Lung (tissue), 16 donors: ENCODE results near the gene CCDC34. TPM values are rescaled to one million over a fixed set of nuclear protein-coding genes. Genes with fewer than 3 reads are reported as not detected.

ENCODE experiments used
- ATAC-seq: fragments of 200-7000 bp; cut with Tn5 transposase; one replicate; pipeline ENCODE4 v1.9.1; 2020; ENCODE audit warnings: moderate number of reproducible peaks; ENCODE audit not compliant: insufficient read depth, low FRiP score
- DNase-seq, 3 donors: peaks; one replicate each; pipeline ENCODE4 v3.0.0-alpha.2; 2013 to 2017
- H3K27ac ChIP-seq, 2 donors: one replicate each; pipeline ENCODE4 v1.5.1; 2013; ENCODE audit warnings: mild to moderate bottlenecking in 2 of 2, moderate library complexity in 2 of 2, control low read depth in 1 of 2, inconsistent platforms in 1 of 2, low read depth in 1 of 2, low read length in 1 of 2
- H3K27me3 ChIP-seq, 3 donors: one replicate each; pipeline ENCODE4 v1.5.1; 2013; ENCODE audit warnings: low read length in 2 of 3; ENCODE audit not compliant: control insufficient read depth in 3 of 3, insufficient read depth in 3 of 3
- H3K36me3 ChIP-seq, 4 donors: one replicate each; pipeline ENCODE4 v1.5.1; 2013; ENCODE audit warnings: low read length in 4 of 4, mild to moderate bottlenecking in 1 of 4, moderate library complexity in 1 of 4; ENCODE audit not compliant: control insufficient read depth in 4 of 4, insufficient read depth in 4 of 4
- H3K4me1 ChIP-seq, 5 donors: one replicate each; pipeline ENCODE4 v1.5.1; 2013; ENCODE audit warnings: low read length in 5 of 5, mild to moderate bottlenecking in 2 of 5, moderate library complexity in 1 of 5; ENCODE audit not compliant: control insufficient read depth in 5 of 5, insufficient read depth in 5 of 5
- H3K4me3 ChIP-seq: one replicate; pipeline ENCODE4 v1.5.1; 2013; ENCODE audit warnings: mild to moderate bottlenecking, control low read depth, moderate library complexity
- H3K9ac ChIP-seq, 2 donors: one replicate each; pipeline ENCODE4 v1.5.1; 2013; ENCODE audit warnings: low read length in 2 of 2, control low read depth in 1 of 2; ENCODE audit not compliant: insufficient read depth in 1 of 2
- H3K9me3 ChIP-seq, 4 donors: one replicate each; pipeline ENCODE4 v1.5.1; 2013; ENCODE audit warnings: low read length in 3 of 4, mild to moderate bottlenecking in 1 of 4, moderate library complexity in 1 of 4; ENCODE audit not compliant: control insufficient read depth in 4 of 4, insufficient read depth in 3 of 4
- WGBS, 2 donors: extraction: QIAGEN DNeasy Blood & Tissue Kit; methylation state at CpG; one replicate each; pipeline ENCODE4 v1.1.7; 2013; 5-methylcytosine and 5-hydroxymethylcytosine counted together
- long read RNA-seq, 5 donors: transcript quantifications; one replicate each; lab custom pipeline, GENCODE V29; 2026
- polyA plus RNA-seq, 2 donors: library from polyadenylated mRNA; stranded (reverse); fragments of 200-250 nt; gene quantifications; one replicate each; pipeline ENCODE4 v1.2.1, GENCODE V29; 2013
- total RNA-seq, 2 donors: library from RNA; depleted of rRNA in 1 of 2; stranded (reverse); fragments of >200 nt in 1 of 2; gene quantifications; one replicate each; pipeline ENCODE4 v1.2.1, GENCODE V29; 2014 to 2021
- TF ChIP-seq, protein P1 (sequence below): IDR thresholded peaks from 2 replicates; pipeline ENCODE4 v1.5.1; 2012; ENCODE audit warnings: mild to moderate bottlenecking; ENCODE audit errors: control extremely low read depth, extremely low read depth
- donor health status: control.
- donor health status: control.
- donor health status: Bipolar disorder and iron deficiency.
- donor health status: healthy.
- donor health status: DM: yes; HTN: yes; CAD: no.

Gene CCDC34, protein sequence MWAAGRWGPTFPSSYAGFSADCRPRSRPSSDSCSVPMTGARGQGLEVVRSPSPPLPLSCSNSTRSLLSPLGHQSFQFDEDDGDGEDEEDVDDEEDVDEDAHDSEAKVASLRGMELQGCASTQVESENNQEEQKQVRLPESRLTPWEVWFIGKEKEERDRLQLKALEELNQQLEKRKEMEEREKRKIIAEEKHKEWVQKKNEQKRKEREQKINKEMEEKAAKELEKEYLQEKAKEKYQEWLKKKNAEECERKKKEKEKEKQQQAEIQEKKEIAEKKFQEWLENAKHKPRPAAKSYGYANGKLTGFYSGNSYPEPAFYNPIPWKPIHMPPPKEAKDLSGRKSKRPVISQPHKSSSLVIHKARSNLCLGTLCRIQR
- 1 to 10 TPM; 4.0 TPM for total RNA-seq
- polyA plus RNA-seq, result 1 to 10 TPM; 2.3 to 3.0 TPM
- long read RNA-seq, donor 1, transcript CCDC34-201 (3 exons, 2,109 nt), result major isoform, 18 of 27 reads
- long read RNA-seq, donor 1, partial matches to known transcripts, result 7 of 27 reads
- long read RNA-seq, donor 1, other reads (novel, unspliced or antisense), result 0 of 27 reads
- long read RNA-seq, donor 2, transcript CCDC34-201 (3 exons, 2,109 nt), result major isoform, 11 of 12 reads
- long read RNA-seq, donor 2, partial matches to known transcripts, result 0 of 12 reads
- long read RNA-seq, donor 2, other reads (novel, unspliced or antisense), result 0 of 12 reads
- long read RNA-seq, donor 3, partial matches to known transcripts, result 0 of 6 reads
- long read RNA-seq, donor 3, other reads (novel, unspliced or antisense), result 0 of 6 reads
- long read RNA-seq, donor 4, transcript CCDC34-201 (3 exons, 2,109 nt), result major isoform, 14 of 21 reads
- long read RNA-seq, donor 4, partial matches to known transcripts, result 5 of 21 reads
- long read RNA-seq, donor 4, other reads (novel, unspliced or antisense), result 0 of 21 reads
- long read RNA-seq, donor 5, transcript CCDC34-201 (3 exons, 2,109 nt), result major isoform, 9 of 20 reads
- long read RNA-seq, donor 5, partial matches to known transcripts, result 7 of 20 reads
- long read RNA-seq, donor 5, other reads (novel, unspliced or antisense), result 0 of 20 reads

DNA sequence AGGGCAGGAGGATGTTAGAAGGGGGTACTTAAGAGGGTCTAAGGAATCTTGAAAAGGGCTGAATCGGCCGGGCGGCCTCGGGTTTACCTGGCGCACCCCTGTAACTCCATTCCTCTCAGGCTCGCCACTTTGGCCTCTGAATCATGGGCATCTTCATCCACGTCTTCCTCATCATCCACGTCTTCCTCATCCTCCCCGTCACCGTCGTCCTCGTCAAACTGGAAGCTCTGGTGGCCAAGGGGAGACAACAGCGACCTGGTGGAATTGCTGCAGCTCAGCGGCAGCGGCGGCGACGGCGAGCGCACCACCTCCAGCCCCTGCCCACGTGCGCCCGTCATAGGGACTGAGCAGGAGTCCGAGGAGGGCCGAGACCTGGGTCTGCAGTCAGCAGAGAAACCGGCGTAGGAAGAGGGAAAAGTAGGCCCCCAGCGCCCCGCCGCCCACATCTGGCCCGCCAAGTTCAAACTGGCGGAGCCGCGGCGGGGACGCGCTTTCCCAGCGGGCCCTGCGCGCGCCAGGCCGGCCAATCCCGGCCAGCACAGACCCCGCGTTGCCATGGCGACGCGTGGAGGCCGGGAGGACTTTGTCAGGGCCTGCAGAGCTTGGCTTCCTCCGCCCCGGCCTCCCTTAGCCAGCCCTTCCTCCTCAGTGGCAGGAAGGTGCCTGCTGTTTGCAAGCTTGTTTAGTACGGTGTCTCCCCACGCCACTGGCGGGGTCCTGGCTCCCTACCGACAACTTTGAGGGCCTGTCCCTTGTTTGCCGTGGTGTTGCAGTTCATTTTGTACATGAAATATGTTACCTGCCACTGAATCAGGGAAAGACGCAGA, at the start of gene CCDC34:
Gene CCDC34 (minus strand): TSS at position 467 of the 827 bp plus-strand sequence. CDS start 21 bp downstream, at position 446.
- Histone ChIP-seq H3K27me3 (peaks cover 0 to 6% (median 0%) of the 10 kb centered on the region in 3 donors), H3K27ac (peak within 1 kb of the TSS in 1 of 2 donors; percentile 24), H3K9ac (peak within 1 kb of the TSS; percentile 20 to 81), H3K9me3 (no peaks in the 10 kb centered on the region), H3K4me3 (peak within 1 kb of the TSS; percentile 79), H3K4me1 (peaks cover 2 to 15% (median 5%) of the 10 kb centered on the region in 5 donors), H3K36me3 (peaks cover 1 to 4% (median 2%) of the 10 kb centered on the region in 4 donors)
- WGBS, 2 donors, result 1% methylated on average over 54 to 57 of the region's 57 CpGs
- TF ChIP-seq, protein P1, sequence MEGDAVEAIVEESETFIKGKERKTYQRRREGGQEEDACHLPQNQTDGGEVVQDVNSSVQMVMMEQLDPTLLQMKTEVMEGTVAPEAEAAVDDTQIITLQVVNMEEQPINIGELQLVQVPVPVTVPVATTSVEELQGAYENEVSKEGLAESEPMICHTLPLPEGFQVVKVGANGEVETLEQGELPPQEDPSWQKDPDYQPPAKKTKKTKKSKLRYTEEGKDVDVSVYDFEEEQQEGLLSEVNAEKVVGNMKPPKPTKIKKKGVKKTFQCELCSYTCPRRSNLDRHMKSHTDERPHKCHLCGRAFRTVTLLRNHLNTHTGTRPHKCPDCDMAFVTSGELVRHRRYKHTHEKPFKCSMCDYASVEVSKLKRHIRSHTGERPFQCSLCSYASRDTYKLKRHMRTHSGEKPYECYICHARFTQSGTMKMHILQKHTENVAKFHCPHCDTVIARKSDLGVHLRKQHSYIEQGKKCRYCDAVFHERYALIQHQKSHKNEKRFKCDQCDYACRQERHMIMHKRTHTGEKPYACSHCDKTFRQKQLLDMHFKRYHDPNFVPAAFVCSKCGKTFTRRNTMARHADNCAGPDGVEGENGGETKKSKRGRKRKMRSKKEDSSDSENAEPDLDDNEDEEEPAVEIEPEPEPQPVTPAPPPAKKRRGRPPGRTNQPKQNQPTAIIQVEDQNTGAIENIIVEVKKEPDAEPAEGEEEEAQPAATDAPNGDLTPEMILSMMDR, result no peak
- peak; percentile 97 for ATAC-seq
- DNase-seq, result peak; percentile 94 to 98 (median 95)

DNA sequence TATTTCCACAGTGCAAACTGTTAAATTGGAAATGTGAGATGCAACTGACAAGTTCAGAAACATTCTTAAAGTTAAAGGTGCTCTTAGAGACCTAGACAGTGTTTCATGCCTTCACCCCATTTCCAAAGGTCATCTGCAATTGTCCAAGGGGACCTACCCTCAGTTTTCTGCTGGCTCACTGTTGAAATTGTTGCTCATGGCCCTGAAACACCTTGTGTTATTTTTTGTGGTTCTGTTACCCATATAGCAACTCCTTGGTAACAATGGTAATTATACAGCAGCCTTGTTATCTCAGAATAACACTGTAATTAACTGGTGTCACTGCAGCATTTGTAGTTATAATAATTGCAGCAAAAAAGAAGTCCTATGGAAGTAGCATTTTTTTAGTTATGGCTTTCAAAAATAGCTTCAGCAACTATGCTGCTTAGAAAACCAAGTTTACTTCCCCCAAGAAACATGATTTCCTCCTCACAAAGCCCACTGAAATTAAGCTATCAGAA, 49.2 kb upstream of the CCDC34 start:
- ATAC-seq (no peak), DNase-seq (no peak)
- Histone ChIP-seq H3K4me1 (peaks cover 0 to 42% (median 20%) of the 10 kb centered on the region in 5 donors), H3K9me3 (no peaks in the 10 kb centered on the region), H3K27me3 (peaks cover 0 to 14% (median 0%) of the 10 kb centered on the region in 3 donors), H3K27ac (no peak overlapping the region), H3K4me3 (no peak overlapping the region), H3K36me3 (no peaks in the 10 kb centered on the region), H3K9ac (no peak overlapping the region)
- TF ChIP-seq, protein P1, result no peak

DNA sequence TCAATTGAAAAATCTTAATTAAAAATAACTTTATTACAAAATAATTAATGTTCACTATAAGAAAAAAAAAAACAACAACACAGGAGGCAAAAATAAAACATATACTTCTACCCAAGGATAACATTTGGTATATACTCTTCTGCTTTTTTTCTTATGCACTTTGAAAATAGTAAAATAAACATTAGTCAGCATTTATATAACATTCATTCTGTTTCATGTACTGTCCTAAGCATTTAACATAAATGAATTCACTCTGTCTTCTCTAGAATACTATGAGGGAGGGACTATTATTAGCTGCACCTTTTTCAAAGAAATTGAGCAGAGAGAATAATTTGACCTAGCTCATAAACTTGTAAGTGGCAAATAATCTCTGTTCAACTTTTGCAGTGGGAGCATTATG, 48.3 kb upstream of the CCDC34 start:
- no peak overlapping the region for H3K9ac ChIP-seq
- no peak overlapping the region for H3K27ac ChIP-seq
- no peaks in the 10 kb centered on the region for H3K36me3 ChIP-seq
- no peak overlapping the region for H3K4me3 ChIP-seq
- TF ChIP-seq, protein P1, result no peak
- peaks cover 0 to 42% (median 18%) of the 10 kb centered on the region in 5 donors for H3K4me1 ChIP-seq
- DNase-seq (no peak), ATAC-seq (no peak)
- no peaks in the 10 kb centered on the region for H3K9me3 ChIP-seq
- peaks cover 0 to 14% (median 0%) of the 10 kb centered on the region in 3 donors for H3K27me3 ChIP-seq
